NCI-H69 (cell line): ENCODE measurements around the gene ELANE.
"Not testable (repeated sequence)": the region's sequence is repeated elsewhere in the genome, so short reads cannot be mapped to it uniquely, and the experiment has no call there.

Experiments
- DNase-seq: peaks from one replicate; lab custom pipeline; 2025; lab: John Stamatoyannopoulos, UW

The ELANE gene

GRCh38 chr19:842802-843179 is 9.3 kb upstream of the ELANE start:
- DNase-seq = not testable (repeated sequence)

- peak; percentile 68 for DNase-seq
These were observed 8.8 kb upstream of the ELANE start for GRCh38 chr19:843180-843835.

- peak; percentile 54 for DNase-seq
These were observed 8.1 kb upstream of the ELANE start for GRCh38 chr19:843836-844545.

GRCh38 chr19:844546-844971 is 7.5 kb upstream of the ELANE start:
- DNase-seq = no peak

- DNase-seq = no peak
These were observed 6.2 kb upstream of the ELANE start for GRCh38 chr19:845707-846521.

GRCh38 chr19:848386-848921 is 3.6 kb upstream of the ELANE start:
- no peak for DNase-seq

GRCh38 chr19:849195-849594 is 2.9 kb upstream of the ELANE start:
- DNase-seq = not testable (repeated sequence)

- DNase-seq = peak; percentile 85
These were observed 1.7 kb upstream of the ELANE start for GRCh38 chr19:850221-850978.

- DNase-seq = no peak
These were observed 1.1 kb upstream of the ELANE start for GRCh38 chr19:850979-851335.

GRCh38 chr19:853014-853585 is 997 bp downstream of the ELANE start:
- no peak for DNase-seq

GRCh38 chr19:853614-854220 is 1.6 kb downstream of the ELANE start:
- DNase-seq = not testable (repeated sequence)

- DNase-seq = no peak
These were observed 2.4 kb downstream of the ELANE start for GRCh38 chr19:854549-854948.

- no peak for DNase-seq
These were observed 3.0 kb downstream of the ELANE start for GRCh38 chr19:855142-855541.

- no peak for DNase-seq
These were observed 3.5 kb downstream of the ELANE start for GRCh38 chr19:855566-856120.

- DNase-seq = no peak
These were observed 6.2 kb downstream of the ELANE start for GRCh38 chr19:858284-858683.

- DNase-seq = peak; percentile 33
These were observed 7.1 kb downstream of the ELANE start, which contains the start of gene CFD for GRCh38 chr19:858868-859843. TSS of gene CFD (plus strand) at chr19:859664. CDS start at chr19:859690, 26 bp downstream.

GRCh38 chr19:861141-861755 is 9.1 kb downstream of the ELANE start:
- DNase-seq = no peak

- DNase-seq = peak; percentile 85
These were observed 9.9 kb downstream of the ELANE start for GRCh38 chr19:861756-862580.
